T-cell (primary cell): ENCODE data around the gene DCC. TPM values are rescaled to one million over a fixed set of nuclear protein-coding genes. Genes with fewer than 3 reads are reported as not detected.

Experiments
- ATAC-seq, 4 experiments: fragments of 200-7000 bp in 3 of 4; fragments of 150-1000 bp in 1 of 4; cut with Tn5 transposase; replicated peaks in 1 of 4; 1 replicate in 3 of 4; 2 replicates in 1 of 4; pipeline ENCODE4 v1.10.0; 2021; ENCODE audit warnings: moderate library complexity in 3 of 4, mild to moderate bottlenecking in 2 of 4, moderate number of reproducible peaks in 1 of 4
- CTCF ChIA-PET, 2 donors: fragments of 300-600 bp; sonication (Branson Sonifier 250); formaldehyde crosslinking; loops; one replicate each; lab custom pipeline; 2022; ENCODE audit warnings: antibody characterized with exemption in 2 of 2; lab: Charles Lee
- POLR2A ChIA-PET, 2 donors: fragments of 300-600 bp; sonication (Branson Sonifier 250); formaldehyde crosslinking; loops; one replicate each; lab custom pipeline; 2022; ENCODE audit warnings: antibody characterized with exemption in 2 of 2; lab: Charles Lee
- DNase-seq, 35 experiments: peaks; one replicate each; pipeline versions ENCODE4 v3.0.0 to v3.0.0-alpha.2; 2013 to 2023
- H3K27ac ChIP-seq: one replicate; pipeline ENCODE4 v1.5.1; 2013; ENCODE audit warnings: low read length
- H3K27me3 ChIP-seq, 2 experiments: replicated peaks in 1 of 2; 1 replicate in 1 of 2; 2 replicates in 1 of 2; pipeline versions ENCODE4 v1.6.1 to v1.7.0; 2013; ENCODE audit warnings: low read length in 1 of 2, mixed read lengths in 1 of 2; ENCODE audit not compliant: control insufficient read depth in 2 of 2, insufficient read depth in 2 of 2; ENCODE audit errors: extremely low read depth in 1 of 2
- H3K36me3 ChIP-seq, 2 donors: 1 replicate in 1 of 2; 2 replicates in 1 of 2; pipeline versions ENCODE4 v1.6.1 to v1.7.0; 2013; ENCODE audit warnings: low read length in 1 of 2; ENCODE audit not compliant: control insufficient read depth in 2 of 2, insufficient read depth in 1 of 2; ENCODE audit errors: extremely low read depth in 1 of 2
- H3K4me1 ChIP-seq, 2 experiments: 1 replicate in 1 of 2; 2 replicates in 1 of 2; pipeline versions ENCODE4 v1.6.1 to v1.7.0; 2013; ENCODE audit warnings: low read length in 2 of 2, mixed read lengths in 1 of 2; ENCODE audit not compliant: insufficient read depth in 2 of 2, control insufficient read depth in 1 of 2; ENCODE audit errors: extremely low read depth in 1 of 2
- H3K4me3 ChIP-seq, 2 donors: 1 replicate in 1 of 2; 2 replicates in 1 of 2; pipeline versions ENCODE4 v1.5.1 to v1.7.0; 2013; ENCODE audit warnings: mild to moderate bottlenecking in 2 of 2, low read length in 1 of 2, moderate library complexity in 1 of 2; ENCODE audit not compliant: control insufficient read depth in 1 of 2; ENCODE audit errors: extremely low read depth in 1 of 2
- H3K9me3 ChIP-seq: 2 replicates; pipeline ENCODE4 v1.7.0; 2013
- H3K27ac Mint-ChIP-seq, 2 donors: one replicate each; pipeline ENCODE4 v1.8.0; 2020 to 2021; ENCODE audit warnings: mild to moderate bottlenecking in 2 of 2, mixed read lengths in 2 of 2
- H3K27me3 Mint-ChIP-seq, 2 donors: one replicate each; pipeline ENCODE4 v1.8.0; 2021 to 2022; ENCODE audit warnings: mixed read lengths in 2 of 2
- H3K36me3 Mint-ChIP-seq: one replicate; pipeline ENCODE4 v1.8.0; 2021; ENCODE audit warnings: mixed read lengths
- H3K4me1 Mint-ChIP-seq, 3 donors: one replicate each; pipeline ENCODE4 v1.8.0; 2020 to 2022; ENCODE audit warnings: mixed read lengths in 3 of 3, mild to moderate bottlenecking in 1 of 3
- H3K4me3 Mint-ChIP-seq, 3 donors: one replicate each; pipeline ENCODE4 v1.8.0; 2020 to 2022; ENCODE audit warnings: mild to moderate bottlenecking in 3 of 3, mixed read lengths in 3 of 3, moderate library complexity in 3 of 3
- H3K9me3 Mint-ChIP-seq, 3 donors: one replicate each; pipeline ENCODE4 v1.8.0; 2020 to 2022; ENCODE audit warnings: mixed read lengths in 3 of 3
- WGBS: methylation state at CpG from one replicate; pipeline ENCODE4 v1.1.5; 2013; ENCODE audit warnings: missing lambda C conversion rate; ENCODE audit not compliant: insufficient coverage; 5-methylcytosine and 5-hydroxymethylcytosine counted together
- total RNA-seq, 35 experiments: library from RNA in 6 of 35; stranded (reverse) in 6 of 35; fragments of 120-200 nt in 1 of 35; gene quantifications; one replicate each; pipeline versions ENCODE4 v1.2.1 to v1.2.4 and lab custom pipeline; 2013 to 2026

The DCC gene
- total RNA-seq, 5 donors from 2014 or later (not counting 1 experiment from before 2014, with no cell fraction given), result not detected

GRCh38 chr18:52869349-52869923, 529.4 kb downstream of the DCC start:
- no peaks in the 10 kb centered on the region for H3K9me3 ChIP-seq
- no peak for DNase-seq
- H3K4me3 Mint-ChIP-seq, result no peak overlapping the region
- H3K27ac ChIP-seq, result no peak overlapping the region
- no peaks in the 10 kb centered on the region for H3K4me1 Mint-ChIP-seq
- WGBS, result 86% methylated on average over 9 of the region's 9 CpGs
- H3K4me1 ChIP-seq, result no peaks in the 10 kb centered on the region
- no peaks in the 10 kb centered on the region for H3K27me3 ChIP-seq
- CTCF ChIA-PET, result no interaction called here
- no peak overlapping the region for H3K27ac Mint-ChIP-seq
- no peaks in the 10 kb centered on the region for H3K36me3 Mint-ChIP-seq
- peaks cover 2 to 11% (median 5%) of the 10 kb centered on the region in 3 donors for H3K9me3 Mint-ChIP-seq
- H3K4me3 ChIP-seq, result no peak overlapping the region
- ATAC-seq, result no peak
- H3K27me3 Mint-ChIP-seq, result no peaks in the 10 kb centered on the region
- no peaks in the 10 kb centered on the region for H3K36me3 ChIP-seq
- POLR2A ChIA-PET, result no interaction called here

GRCh38 chr18:52869942-52870907, 530.2 kb downstream of the DCC start:
- ATAC-seq (no peak), DNase-seq (no peak)
- Mint-ChIP-seq H3K4me1 (no peaks in the 10 kb centered on the region), H3K27ac (no peak overlapping the region), H3K9me3 (peaks cover 6 to 11% (median 9%) of the 10 kb centered on the region in 3 donors), H3K36me3 (no peaks in the 10 kb centered on the region), H3K27me3 (no peaks in the 10 kb centered on the region), H3K4me3 (no peak overlapping the region)
- H3K4me1 ChIP-seq, result no peaks in the 10 kb centered on the region
- H3K36me3 ChIP-seq, result no peaks in the 10 kb centered on the region
- no peaks in the 10 kb centered on the region for H3K9me3 ChIP-seq
- no peaks in the 10 kb centered on the region for H3K27me3 ChIP-seq
- ChIA-PET POLR2A (no interaction called here), CTCF (no interaction called here)
- no peak overlapping the region for H3K27ac ChIP-seq
- 86% methylated on average over 10 of the region's 21 CpGs for WGBS
- no peak overlapping the region for H3K4me3 ChIP-seq

GRCh38 chr18:52874774-52875173, 534.8 kb downstream of the DCC start:
- Mint-ChIP-seq H3K27ac (no peak overlapping the region), H3K36me3 (no peaks in the 10 kb centered on the region), H3K4me3 (no peak overlapping the region), H3K27me3 (no peaks in the 10 kb centered on the region), H3K9me3 (peaks cover 6 to 13% (median 11%) of the 10 kb centered on the region in 3 donors), H3K4me1 (no peaks in the 10 kb centered on the region)
- CTCF ChIA-PET, result no interaction called here
- Histone ChIP-seq H3K9me3 (no peaks in the 10 kb centered on the region), H3K4me1 (no peaks in the 10 kb centered on the region), H3K27ac (no peak overlapping the region), H3K27me3 (no peaks in the 10 kb centered on the region), H3K4me3 (no peak overlapping the region), H3K36me3 (no peaks in the 10 kb centered on the region)
- no CpG with 5 or more reads among the region's 3 CpGs for WGBS
- POLR2A ChIA-PET, result no interaction called here
- DNase-seq, result no peak
- ATAC-seq, result no peak

GRCh38 chr18:52875725-52876124, 535.7 kb downstream of the DCC start:
- ChIA-PET CTCF (interaction anchor here in 1 of 2 donors (0.6 kb wide), 1 partner anchor 203 kb away, joined by 4 read pairs; no protein-coding TSS in a partner anchor), POLR2A (no interaction called here)
- Mint-ChIP-seq H3K4me3 (no peak overlapping the region), H3K27ac (no peak overlapping the region), H3K27me3 (no peaks in the 10 kb centered on the region), H3K36me3 (no peaks in the 10 kb centered on the region), H3K9me3 (peaks cover 10 to 17% (median 11%) of the 10 kb centered on the region in 3 donors), H3K4me1 (no peaks in the 10 kb centered on the region)
- Histone ChIP-seq H3K4me3 (no peak overlapping the region), H3K27me3 (no peaks in the 10 kb centered on the region), H3K36me3 (no peaks in the 10 kb centered on the region), H3K9me3 (no peaks in the 10 kb centered on the region), H3K27ac (no peak overlapping the region), H3K4me1 (no peaks in the 10 kb centered on the region)
- no peak for ATAC-seq
- WGBS, result 100% methylated on average over 1 of the region's 5 CpGs
- DNase-seq, result no peak

GRCh38 chr18:52888014-52888413, 548.0 kb downstream of the DCC start:
- DNase-seq, result no peak
- no peak overlapping the region for H3K27ac Mint-ChIP-seq
- H3K4me1 Mint-ChIP-seq, result no peaks in the 10 kb centered on the region
- H3K36me3 ChIP-seq, result no peaks in the 10 kb centered on the region
- H3K36me3 Mint-ChIP-seq, result no peaks in the 10 kb centered on the region
- H3K9me3 ChIP-seq, result no peaks in the 10 kb centered on the region
- no peak overlapping the region for H3K4me3 Mint-ChIP-seq
- no peak overlapping the region for H3K4me3 ChIP-seq
- CTCF ChIA-PET, result no interaction called here
- no peaks in the 10 kb centered on the region for H3K27me3 Mint-ChIP-seq
- H3K9me3 Mint-ChIP-seq, result peaks cover 5 to 13% (median 6%) of the 10 kb centered on the region in 3 donors
- H3K27me3 ChIP-seq, result no peaks in the 10 kb centered on the region
- no peaks in the 10 kb centered on the region for H3K4me1 ChIP-seq
- H3K27ac ChIP-seq, result no peak overlapping the region
- ATAC-seq, result no peak
- POLR2A ChIA-PET, result no interaction called here

- Histone ChIP-seq H3K9me3 (no peaks in the 10 kb centered on the region), H3K27me3 (no peaks in the 10 kb centered on the region), H3K27ac (no peak overlapping the region), H3K36me3 (no peaks in the 10 kb centered on the region), H3K4me3 (no peak overlapping the region), H3K4me1 (no peaks in the 10 kb centered on the region)
- ChIA-PET CTCF (no interaction called here), POLR2A (no interaction called here)
- no peak overlapping the region for H3K4me3 Mint-ChIP-seq
- H3K9me3 Mint-ChIP-seq, result peaks cover 0 to 9% (median 4%) of the 10 kb centered on the region in 3 donors
- H3K36me3 Mint-ChIP-seq, result no peaks in the 10 kb centered on the region
- H3K27ac Mint-ChIP-seq, result no peak overlapping the region
- DNase-seq, result no peak
- WGBS, result no CpG with 5 or more reads among the region's 3 CpGs
- no peaks in the 10 kb centered on the region for H3K4me1 Mint-ChIP-seq
- no peak for ATAC-seq
- H3K27me3 Mint-ChIP-seq, result no peaks in the 10 kb centered on the region
Observed at GRCh38 chr18:52894801-52895200, 554.8 kb downstream of the DCC start.
